SH-SY5Y (cell line): ENCODE measurements around the gene FSHR.

Source experiments
- GATA2 ChIP-seq: IDR thresholded peaks from 2 replicates; pipeline ENCODE4 v1.6.1; 2011; ENCODE audit warnings: mild to moderate bottlenecking, low read depth, low read length
- GATA3 ChIP-seq: IDR thresholded peaks from 2 replicates; pipeline ENCODE4 v1.6.1; 2011; ENCODE audit warnings: low read depth, mild to moderate bottlenecking, low read length, moderate library complexity

The FSHR gene

DNA sequence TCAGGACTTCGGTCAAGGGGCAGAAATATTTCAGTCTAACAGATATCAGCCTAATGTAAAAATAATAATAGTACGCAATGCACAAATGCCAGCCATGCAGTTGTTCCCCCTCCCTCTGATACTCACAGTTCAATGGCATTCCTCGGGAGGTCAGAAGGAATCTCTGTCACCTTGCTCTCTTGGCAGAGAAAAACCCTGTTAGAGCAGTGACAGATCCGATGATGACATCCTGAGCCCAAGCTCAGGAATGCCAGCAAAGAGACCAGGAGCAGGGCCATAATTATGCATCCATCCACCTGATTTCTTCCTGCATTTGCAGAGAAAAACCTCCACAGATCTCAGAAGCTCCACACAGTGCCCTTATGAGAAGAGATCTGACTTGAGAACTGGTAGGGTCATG, at the start of gene FSHR:
TSS of gene FSHR (minus strand) at position 376 of the 400 bp plus-strand sequence. CDS start at position 278, 98 bp downstream.
- TF ChIP-seq GATA3 (no peak), GATA2 (no peak)

DNA sequence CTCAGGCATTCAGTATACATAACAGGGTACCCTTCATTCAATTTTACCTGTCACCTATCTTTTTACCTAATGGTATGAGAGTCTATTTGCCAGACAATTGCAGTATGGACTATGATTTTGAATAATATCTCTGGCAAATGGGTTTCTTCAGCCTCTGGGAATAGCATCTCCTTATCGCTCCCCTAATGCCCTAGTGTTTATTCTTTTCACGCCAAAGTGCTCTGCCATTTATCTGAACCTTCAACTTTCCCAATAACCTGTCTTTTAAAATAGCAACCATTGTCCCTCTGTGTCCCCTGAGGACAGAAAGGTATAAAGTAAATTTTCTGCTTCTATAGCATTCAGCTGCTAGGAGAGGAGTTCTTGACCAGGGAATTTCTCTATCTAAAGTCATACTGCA, 45.0 kb upstream of the FSHR start:
- TF ChIP-seq GATA3 (no peak), GATA2 (no peak)

- TF ChIP-seq GATA2 (no peak), GATA3 (no peak)
These were observed 40.4 kb upstream of the FSHR start for GRCh38 chr2:49194701-49195100.

DNA sequence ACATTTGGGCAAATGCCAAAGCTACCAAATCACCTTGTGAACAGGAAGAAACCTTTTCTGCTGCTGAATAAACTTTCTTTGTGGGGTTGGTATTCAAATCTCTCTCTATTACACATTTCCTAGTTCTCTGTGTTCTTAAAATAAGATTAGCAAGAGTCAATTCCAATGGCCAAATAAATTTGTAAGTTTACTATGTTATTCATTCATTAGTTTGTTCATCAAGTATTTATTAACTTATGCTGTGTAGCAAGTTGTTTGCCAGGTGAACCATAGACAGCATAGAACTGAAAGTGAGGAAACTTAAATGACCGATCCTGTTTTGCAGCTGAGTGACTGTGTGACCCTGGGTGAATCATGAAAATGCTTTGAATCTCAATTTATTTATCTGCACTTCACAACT, 37.7 kb upstream of the FSHR start:
- no peak for TF ChIP-seq GATA3
- no peak for TF ChIP-seq GATA2

DNA sequence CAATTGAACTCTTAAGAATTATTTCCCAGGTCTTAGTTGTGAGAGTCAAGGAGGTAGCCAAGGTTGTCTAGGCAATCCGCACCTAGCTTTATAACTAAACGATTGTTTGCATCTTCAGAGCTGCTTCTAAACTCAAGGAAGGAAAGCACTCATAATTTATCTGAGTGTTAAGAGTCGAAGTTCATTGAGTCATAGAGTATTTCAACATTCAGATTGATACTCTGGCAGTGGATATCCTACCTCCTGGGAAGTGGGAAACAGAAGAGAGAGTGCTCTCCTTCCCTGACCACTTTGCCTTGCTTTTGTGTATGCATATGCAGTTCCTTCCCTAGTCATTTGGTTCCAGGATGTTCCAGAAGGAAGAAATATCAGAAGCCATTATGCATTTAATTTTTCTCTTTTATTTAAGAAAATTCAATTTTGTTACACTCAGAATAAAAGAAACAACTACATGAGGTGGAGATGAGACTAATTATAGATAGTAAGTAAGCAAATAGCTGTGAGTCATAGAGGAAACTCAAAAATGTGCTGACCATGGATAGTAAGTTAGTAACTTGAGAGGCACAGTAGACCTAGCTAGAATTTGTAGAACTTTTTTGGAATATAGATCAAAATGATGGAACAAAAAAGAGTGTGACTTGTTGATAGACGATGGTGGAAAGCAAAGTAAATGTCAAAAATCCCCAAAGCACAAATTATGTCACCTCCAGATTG, 35.4 kb upstream of the FSHR start:
- TF ChIP-seq GATA2 (no peak), GATA3 (no peak)

- TF ChIP-seq GATA3 (no peak), GATA2 (no peak)
These were observed 31.8 kb upstream of the FSHR start for GRCh38 chr2:49186050-49186648.

- no peak for TF ChIP-seq GATA2
- no peak for TF ChIP-seq GATA3
These were observed 24.3 kb upstream of the FSHR start for GRCh38 chr2:49178656-49179055.

GRCh38 chr2:49177194-49177593, 22.9 kb upstream of the FSHR start:
- TF ChIP-seq GATA2 (no peak), GATA3 (no peak)

DNA sequence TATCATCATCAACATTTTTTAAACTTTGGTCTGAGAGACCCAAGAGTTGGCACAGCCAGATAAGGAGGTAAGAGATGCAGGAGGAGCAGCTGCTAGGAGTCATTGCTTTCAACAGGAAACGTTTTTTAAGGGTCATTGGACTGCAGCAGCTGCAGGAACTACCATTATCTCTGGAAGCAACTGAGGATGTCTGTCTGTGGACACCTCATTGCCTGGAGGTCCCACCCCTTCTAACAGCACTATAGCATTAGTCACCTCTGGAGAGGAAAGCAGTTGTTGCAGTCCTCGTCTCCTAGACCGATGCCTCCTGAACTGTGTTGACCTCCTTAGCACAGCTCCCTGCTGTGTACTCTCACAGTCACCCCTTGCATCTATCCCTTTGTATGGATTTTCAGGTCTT, 21.5 kb upstream of the FSHR start:
- TF ChIP-seq GATA3: no peak
- TF ChIP-seq GATA2: no peak

- TF ChIP-seq GATA2 (peak; percentile 59), GATA3 (no peak)
These were observed 20.4 kb upstream of the FSHR start for GRCh38 chr2:49174750-49175149.

DNA sequence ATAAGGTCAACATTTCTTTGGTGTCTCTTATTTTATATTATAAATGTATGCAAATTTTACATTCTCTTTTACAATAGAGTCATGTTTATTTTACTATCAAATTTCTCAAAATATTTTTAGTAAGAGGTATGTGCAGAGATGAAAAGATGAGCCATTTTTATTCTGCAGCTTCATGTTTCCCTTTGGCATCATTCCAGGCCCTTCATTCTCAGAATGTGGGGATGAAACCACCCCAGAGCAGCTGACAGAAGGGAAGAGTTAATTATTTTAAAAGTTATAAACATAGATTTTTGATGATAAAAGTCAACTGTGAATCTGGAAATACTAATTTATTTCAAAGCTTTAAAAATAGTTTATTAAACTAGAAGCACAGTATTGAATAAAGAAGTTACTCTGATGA, 12.8 kb upstream of the FSHR start:
- no peak for TF ChIP-seq GATA3
- TF ChIP-seq GATA2: no peak

DNA sequence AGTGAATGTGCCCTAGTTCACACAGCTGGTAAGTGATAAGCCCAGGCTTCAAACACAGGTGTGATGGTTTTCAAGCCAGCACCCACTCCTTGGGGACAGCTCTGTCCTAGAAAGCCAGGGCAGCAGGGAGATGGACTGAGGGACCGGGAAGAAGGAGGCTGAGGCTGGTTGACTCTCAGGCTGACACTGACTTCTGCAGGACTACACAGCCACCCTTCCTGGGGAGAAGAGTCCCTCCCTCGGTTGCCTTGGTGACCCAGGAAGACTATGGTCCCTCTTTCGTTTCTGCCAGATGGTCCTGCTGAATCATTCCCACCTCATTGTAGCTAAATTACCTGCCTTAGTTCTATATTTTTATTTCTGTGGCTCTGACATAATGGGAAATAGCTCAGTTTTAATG, 11.3 kb upstream of the FSHR start:
- TF ChIP-seq GATA3: no peak
- no peak for TF ChIP-seq GATA2

- no peak for TF ChIP-seq GATA3
- no peak for TF ChIP-seq GATA2
These were observed 10.4 kb upstream of the FSHR start for GRCh38 chr2:49164729-49165128.

DNA sequence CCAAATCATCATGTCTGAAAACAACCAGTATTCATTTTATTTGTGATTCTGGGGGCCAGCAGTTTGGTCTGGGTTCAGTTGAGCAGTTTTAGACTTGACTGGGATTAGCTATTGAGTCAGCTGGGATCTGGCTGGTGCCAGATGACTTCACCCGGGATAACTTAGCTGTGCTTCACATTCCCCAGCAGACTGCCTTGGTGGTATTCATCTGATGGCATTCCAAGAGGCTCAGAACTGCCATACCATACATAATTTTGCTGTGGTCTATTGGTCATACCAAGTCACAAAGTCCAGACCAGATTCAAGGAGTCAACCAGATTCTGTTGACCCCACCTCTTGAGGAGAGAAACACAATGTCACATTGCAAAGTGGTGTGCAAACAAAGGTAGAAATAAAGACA, 7.8 kb upstream of the FSHR start:
- TF ChIP-seq GATA2 (no peak), GATA3 (no peak)

DNA sequence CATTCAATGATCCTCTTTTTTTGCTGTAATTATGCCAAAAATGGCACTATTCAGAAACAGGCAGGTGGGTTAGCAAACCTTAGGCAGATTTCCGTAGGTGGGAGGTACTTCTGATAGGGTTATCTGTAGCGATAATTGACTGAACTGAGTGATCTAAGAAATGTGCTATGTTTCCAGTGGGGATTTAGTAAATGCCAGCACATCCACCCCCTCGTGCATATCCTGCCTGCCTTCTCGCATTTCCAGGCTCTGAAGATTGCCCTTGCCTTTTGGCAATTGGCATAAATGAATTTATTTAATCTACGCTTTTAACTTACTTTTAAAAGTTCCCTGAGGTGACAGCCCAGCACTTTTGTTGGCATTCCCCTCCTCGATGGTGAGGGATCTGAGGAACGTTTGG, 576 bp upstream of the FSHR start:
- no peak for TF ChIP-seq GATA3
- no peak for TF ChIP-seq GATA2

DNA sequence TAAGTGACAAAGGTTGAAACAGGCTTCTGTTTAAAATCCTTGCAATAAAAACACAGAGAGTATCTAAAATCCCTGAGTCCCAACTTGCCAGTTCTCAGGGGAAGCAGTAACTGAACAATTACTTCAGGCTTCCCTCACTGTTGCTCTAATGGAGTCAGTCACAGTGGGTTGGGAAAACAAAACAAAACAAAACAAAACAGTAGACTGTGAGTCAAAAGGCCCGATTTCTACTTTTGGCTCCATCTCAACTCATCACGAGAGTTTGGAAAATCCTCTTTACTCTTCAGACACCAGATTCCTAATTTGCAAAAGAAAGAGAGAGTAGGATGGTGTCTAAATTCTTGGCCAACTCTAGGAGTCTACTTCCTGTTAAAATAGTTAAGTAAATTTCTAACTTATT, 1.1 kb downstream of the FSHR start:
- no peak for TF ChIP-seq GATA2
- no peak for TF ChIP-seq GATA3

- no peak for TF ChIP-seq GATA3
- no peak for TF ChIP-seq GATA2
These were observed 1.5 kb downstream of the FSHR start for GRCh38 chr2:49152824-49153223.
